K562 (cell line): ENCODE data around the gene EIF3I. TPM values are rescaled to one million over a fixed set of nuclear protein-coding genes. Genes with fewer than 3 reads are reported as not detected.

ENCODE experiments used
- ATAC-seq: fragments of 200-7000 bp; cut with Tn5 transposase; 3 replicates; pipeline ENCODE4 v1.9.1; 2020; ENCODE audit warnings: moderate library complexity
- BruUV-seq: library from RNA; stranded (reverse); fragments of 400-500 nt; replicated peaks from 2 replicates; lab custom pipeline; 2021; lab: Mats Ljungman, UMichigan
- CTCF ChIA-PET: fragments of 300-600 bp; formaldehyde crosslinking; extraction: SDS; loops from one replicate; lab custom pipeline; 2021; ENCODE audit warnings: low intra/inter-chr PET ratio; lab: Yijun Ruan, JAX
- POLR2A ChIA-PET: fragments of 300-600, 350-650 bp; sonication (Branson Sonifier 250); formaldehyde crosslinking; extraction: SDS; loops from one replicate; lab custom pipeline; 2021; ENCODE audit warnings: antibody characterized with exemption, inconsistent platforms; lab: Yijun Ruan, JAX
- DNase-seq, 4 experiments: peaks; one replicate each; pipeline versions ENCODE4 v3.0.0 to v3.0.0-alpha.2; 2011 to 2018; ENCODE audit warnings: low spot score in 3 of 4, mixed read lengths in 3 of 4; ENCODE audit errors: extremely low read depth in 1 of 4
- FAIRE-seq: peaks from 2 replicates; lab custom pipeline; 2011; peaks lifted over from hg19 to GRCh38; lab: Jason Lieb, UNC
- H2AFZ ChIP-seq: 2 replicates; pipeline ENCODE4 v1.6.0; 2011; ENCODE audit warnings: low read depth, low read length, control low read depth, inconsistent platforms
- H3K27ac ChIP-seq: fragments of 200-600 bp; 3 replicates; pipeline ENCODE4 v1.8.0; 2011; ENCODE audit warnings: low read depth, mild to moderate bottlenecking, control low read depth, inconsistent platforms, low read length, moderate library complexity, mixed read lengths; ENCODE audit errors: extremely low read depth
- H3K27me3 ChIP-seq, 2 experiments: fragments of 300-600 bp in 1 of 2; 2 replicates in 1 of 2; 3 replicates in 1 of 2; pipeline versions ENCODE4 v1.6.0 to v1.8.0; 2011; ENCODE audit warnings: inconsistent platforms in 2 of 2, low read length in 2 of 2, mild to moderate bottlenecking in 1 of 2, mixed read lengths in 1 of 2, moderate library complexity in 1 of 2; ENCODE audit not compliant: control insufficient read depth in 2 of 2, insufficient read depth in 2 of 2
- H3K36me3 ChIP-seq: fragments of 300-600 bp; 3 replicates; pipeline ENCODE4 v1.8.0; 2011; ENCODE audit warnings: mild to moderate bottlenecking, low read length, inconsistent platforms; ENCODE audit not compliant: control insufficient read depth, insufficient read depth
- H3K4me1 ChIP-seq, 2 experiments: fragments of 200-600 bp in 1 of 2; replicated peaks in 1 of 2; 2 replicates in 1 of 2; 3 replicates in 1 of 2; pipeline versions ENCODE4 v1.5.1 to v1.8.0; 2011; ENCODE audit warnings: inconsistent platforms in 2 of 2, low read length in 2 of 2, mild to moderate bottlenecking in 1 of 2, mixed read lengths in 1 of 2, moderate library complexity in 1 of 2; ENCODE audit not compliant: control insufficient read depth in 2 of 2, insufficient read depth in 2 of 2
- H3K4me2 ChIP-seq: 2 replicates; pipeline ENCODE4 v1.6.1; 2011; ENCODE audit warnings: low read length, control low read depth, inconsistent platforms, mixed read lengths; ENCODE audit not compliant: insufficient read depth
- H3K4me3 ChIP-seq: fragments of 200-600 bp; sonication (generic), shearing (Covaris generic); 2 replicates; pipeline ENCODE4 v1.5.1; 2016; ENCODE audit warnings: control low read depth, inconsistent platforms
- H3K79me2 ChIP-seq: fragments of 200-600 bp; 3 replicates; pipeline ENCODE4 v1.8.0; 2011; ENCODE audit warnings: low read length, inconsistent platforms; ENCODE audit not compliant: control insufficient read depth, insufficient read depth
- H3K9ac ChIP-seq, 2 experiments: 2 replicates each; pipeline versions ENCODE4 v1.6.0 to v1.6.1; 2011; ENCODE audit warnings: low read depth in 2 of 2, low read length in 2 of 2, control low read depth in 1 of 2, inconsistent platforms in 1 of 2, mild to moderate bottlenecking in 1 of 2, mixed read lengths in 1 of 2; ENCODE audit not compliant: insufficient read depth in 1 of 2
- H3K9me1 ChIP-seq: one replicate; pipeline ENCODE4 v1.6.0; 2011; ENCODE audit warnings: inconsistent platforms, mild to moderate bottlenecking, low read length, moderate library complexity; ENCODE audit not compliant: control insufficient read depth, insufficient read depth
- H3K9me3 ChIP-seq: replicated peaks from 2 replicates; pipeline ENCODE4 v1.5.1; 2011; ENCODE audit warnings: low read depth, low read length, inconsistent platforms; ENCODE audit not compliant: control insufficient read depth, insufficient read depth
- H4K20me1 ChIP-seq: replicated peaks from 2 replicates; pipeline ENCODE4 v1.6.1; 2011; ENCODE audit warnings: low read length, inconsistent platforms, mixed read lengths; ENCODE audit not compliant: control insufficient read depth, insufficient read depth
- ARID3A ChIP-seq: IDR thresholded peaks from 2 replicates; pipeline ENCODE4 v1.6.1; 2012; ENCODE audit warnings: low read depth, low read length, improper control_type of control experiment, borderline replicate concordance
- CEBPG ChIP-seq, 3 experiments: fragments of 200-800 bp in 1 of 3; sonication (Bioruptor generic) in 1 of 3; sonication (generic) in 1 of 3; formaldehyde crosslinking in 1 of 3; IDR thresholded peaks in 2 of 3; conservative IDR thresholded peaks in 1 of 3; 2 replicates each; pipeline versions ENCODE4 v1.6.1 to v1.8.0; 2016 to 2022; ENCODE audit warnings: missing compliant biosample characterization in 2 of 3, missing genetic modification characterization in 2 of 3, mild to moderate bottlenecking in 1 of 3, missing genetic modification reagents in 1 of 3
- CREB3L1 ChIP-seq: fragments of 450-650 bp; IDR thresholded peaks from 2 replicates; pipeline ENCODE4 v1.6.1; 2014; ENCODE audit warnings: low read depth, mild to moderate bottlenecking, moderate library complexity, borderline replicate concordance
- ELF4 ChIP-seq: fragments of 450-650 bp; formaldehyde crosslinking; IDR thresholded peaks from 2 replicates; pipeline ENCODE4 v1.4.0; 2022; ENCODE audit warnings: missing genetic modification characterization
- FOSL1 ChIP-seq: fragments of 200-800 bp; sonication (Bioruptor generic); conservative IDR thresholded peaks from 2 replicates; pipeline ENCODE4 v1.6.1; 2016; ENCODE audit warnings: missing genetic modification characterization, missing compliant biosample characterization
- HMGN3 ChIP-seq: IDR thresholded peaks from 2 replicates; pipeline ENCODE4 v1.6.1; 2011; ENCODE audit warnings: borderline replicate concordance, low read depth, mild to moderate bottlenecking, mixed read lengths, low read length; ENCODE audit not compliant: insufficient read length; ENCODE audit errors: extremely low read depth
- NFRKB ChIP-seq: fragments of 450-650 bp; IDR thresholded peaks from 2 replicates; pipeline ENCODE4 v1.6.1; 2016; ENCODE audit warnings: low read depth
- SETDB1 ChIP-seq: IDR thresholded peaks from one replicate; pipeline ENCODE4 v1.6.1; 2012; ENCODE audit warnings: low read length, control low read depth, inconsistent platforms
- SMAD3 ChIP-seq: fragments of 450-650 bp; formaldehyde crosslinking; conservative IDR thresholded peaks from 2 replicates; pipeline ENCODE4 v1.4.0; 2020; ENCODE audit warnings: mild to moderate bottlenecking
- UBTF ChIP-seq, 2 experiments: IDR thresholded peaks; 2 replicates each; pipeline ENCODE4 v1.6.1; 2012; ENCODE audit warnings: improper control_type of control experiment in 2 of 2, low read depth in 2 of 2, low read length in 2 of 2, borderline replicate concordance in 1 of 2
- ZNF253 ChIP-seq: fragments of 250-450 bp; sonication (Bioruptor Pico); conservative IDR thresholded peaks from 2 replicates; pipeline ENCODE4 v1.6.1; 2021; ENCODE audit warnings: mild to moderate bottlenecking
- ZNF57 ChIP-seq: fragments of 450-650 bp; formaldehyde crosslinking; IDR thresholded peaks from 2 replicates; pipeline ENCODE4 v1.4.0; 2020; ENCODE audit warnings: mild to moderate bottlenecking, moderate library complexity
- WGBS: fragments of 100-300 bp; shearing (Covaris generic); methylation state at CpG from one replicate; pipeline ENCODE4 v1.1.6; 2016; ENCODE audit warnings: low coverage, mixed read lengths; ENCODE audit not compliant: insufficient coverage; ENCODE audit errors: missing lambda C conversion rate; 5-methylcytosine and 5-hydroxymethylcytosine counted together
- in situ Hi-C: fragments of 300-500 bp; cut with MboI; formaldehyde crosslinking; loops from 4 replicates; pipeline ENCODE4 v1.15.0; 2018; ENCODE audit warnings: inconsistent platforms, mixed read lengths
- intact Hi-C: fragments of 100-400 bp; cut with micrococcal nuclease; formaldehyde crosslinking; loops from 2 replicates; pipeline ENCODE4 v1.14.2; 2022
- polyA plus RNA-seq, 8 experiments: library from polyadenylated mRNA; depleted of rRNA in 4 of 8; stranded (reverse) in 5 of 8; unstranded in 3 of 8; fragments of >200 nt; fragmentation: Nextera tagmentation in 2 of 8; fragmentation: Illumina TruSeq in 1 of 8; extraction: Ambion mirVana in 2 of 8; extraction: Trizol in 1 of 8; gene quantifications; 2 replicates each; pipeline versions ENCODE4 v1.2.1 to v1.2.3, GENCODE V29; 2011 to 2014; ENCODE audit warnings: inconsistent platforms in 1 of 8, missing spikeins in 1 of 8
- total RNA-seq, 7 experiments: library from RNA; depleted of rRNA in 6 of 7; stranded (reverse); fragments of >200 nt in 6 of 7; fragmentation: Illumina TruSeq in 2 of 7; extraction: Trizol in 2 of 7; gene quantifications; 2 replicates each; pipeline versions ENCODE4 v1.2.1 to v1.2.3, GENCODE V29; 2011 to 2021; ENCODE audit warnings: low replicate concordance in 1 of 7

EIF3I gene
- total and polyA plus RNA-seq, 9 of the 15 experiments (the other 6 are each of a cell fraction or from before 2014, with no cell fraction given): 414 to 1,526 (median 635) TPM

- TF ChIP-seq ZNF57 (CRISPR knock-in tag) (no peak), SMAD3 (CRISPR knock-in tag) (no peak), FOSL1 (tag) (no peak)
Observed at GRCh38 chr1:32220746-32221580, 1.2 kb upstream of the EIF3I start (continued).

- H3K27ac ChIP-seq: peak overlapping the region; percentile 90
- intact Hi-C loops (no loop called here), in situ Hi-C loops (no loop called here)
- CTCF ChIA-PET: interaction anchor here (0.7 kb wide), 1 partner anchor 88 kb away, joined by 3 read pairs; no protein-coding TSS in a partner anchor
- H3K4me3 ChIP-seq: peak overlapping the region; percentile 80
- H3K9me3 ChIP-seq: no peaks in the 10 kb centered on the region
- peak overlapping the region; percentile 98 for H3K4me2 ChIP-seq
- TSS peak; percentile 60 for BruUV-seq
- FAIRE-seq (no peak), DNase-seq (no peak), ATAC-seq (peak; percentile 21; the same call in 2 of the 3 replicates)
- H3K36me3 ChIP-seq: peaks cover 51% of the 10 kb centered on the region
- H3K27me3 ChIP-seq: no peaks in the 10 kb centered on the region
- H3K9ac ChIP-seq: peak overlapping the region; percentile 94 to 96
- WGBS: 2% methylated on average over 13 of the region's 13 CpGs
- peaks cover 49% of the 10 kb centered on the region for H3K79me2 ChIP-seq
- POLR2A ChIA-PET: interaction anchor here (1.0 to 1.9 kb wide), 4 partner anchors 11 to 114 kb away, joined by 3 to 14 read pairs (median 4); partner anchors contain the start of genes DCDC2B and MARCKSL1
- peak overlapping the region; percentile 90 for H2AFZ ChIP-seq
- no peaks in the 10 kb centered on the region for H3K9me1 ChIP-seq
- H3K4me1 ChIP-seq: peaks cover 19 to 22% of the 10 kb centered on the region in 2 experiments; a peak in 4 of 5 replicates
- H4K20me1 ChIP-seq: no peaks in the 10 kb centered on the region
- TF ChIP-seq ZNF253 (CRISPR knock-in tag) (no peak), CEBPG (CRISPR knock-in tag; IDR thresholded peaks at IDR 0.05) (peak; percentile 60), CEBPG (tag; conservative IDR thresholded peaks at IDR 0.05 in 1 of 2, IDR thresholded peaks at IDR 0.05 in 1 of 2) (peak in 1 of 2 experiments; percentile 71; a peak in 1 of 4 replicates), SETDB1 (no peak), NFRKB (0 out of 2 replicates have a peak, but pooled peaks have one; percentile 19), CREB3L1 (no peak), ARID3A (no peak), ELF4 (CRISPR knock-in tag) (no peak), HMGN3 (peak; percentile 44), UBTF (IDR thresholded peaks at IDR 0.05; ENCODE audit: borderline replicate concordance in 1 of 2, low read depth in 2 of 2, low read length in 2 of 2) (0 out of 4 replicates have a peak, but pooled peaks of 1 of the 2 experiments have one; percentile 19)
Observed at GRCh38 chr1:32221581-32221979, 627 bp upstream of the EIF3I start.
